ENCODE measurements around the gene TEX36.
A peak's percentile ranks its signal among the peaks of the same experiment; 100 is the strongest.

Gene TEX36

DNA sequence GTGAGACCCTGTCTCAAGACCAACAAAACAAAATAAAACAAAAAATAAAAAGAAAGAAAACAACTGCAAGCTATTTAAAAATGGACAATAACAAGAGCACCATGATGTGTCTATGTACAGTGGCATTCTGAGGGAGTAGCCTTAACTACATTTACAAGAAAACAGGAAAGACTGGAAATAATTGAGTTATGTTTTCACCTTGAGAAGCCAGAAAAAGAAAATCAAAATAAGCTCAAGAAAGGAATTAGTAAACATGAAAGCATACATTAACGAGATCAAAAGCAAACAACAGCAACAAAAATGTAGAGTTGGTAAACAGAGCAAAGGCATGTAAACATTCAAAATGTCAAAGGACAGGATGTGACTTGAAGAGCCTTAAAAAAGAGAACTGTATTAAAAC lies 36.7 kb downstream of the TEX36 start:
- Histone ChIP-seq H3K36me3 (ENCODE audit: insufficient read depth, low read length) (no peaks in the 10 kb centered on the region), H3K27ac (no peak overlapping the region)

DNA sequence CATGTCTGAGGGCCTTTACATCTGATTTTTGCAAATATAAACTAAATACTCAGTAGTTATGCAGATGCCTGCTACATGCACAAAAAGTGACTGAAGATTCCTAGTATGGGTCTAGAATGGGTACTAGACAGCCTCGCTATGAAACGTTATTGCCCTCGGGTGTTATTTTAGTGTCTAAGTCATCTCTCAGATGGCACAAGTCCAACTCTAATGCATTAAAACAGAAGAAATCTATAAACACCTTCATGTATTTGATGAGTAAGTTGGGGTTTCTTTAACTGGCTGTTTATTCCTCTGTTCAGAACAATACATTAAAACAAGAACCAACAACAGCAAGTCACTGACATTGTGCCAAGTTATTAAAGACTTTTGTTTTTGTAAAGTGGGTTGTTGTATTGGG lies 41.6 kb downstream of the TEX36 start:
- H3K27ac ChIP-seq: no peak overlapping the region
- no peak overlapping the region for H3K4me3 ChIP-seq
- TF ChIP-seq POLR2AphosphoS5 (IDR thresholded peaks at IDR 0.05; ENCODE audit: borderline replicate concordance, low read depth, low read length) (no peak), FOXP2 (optimal IDR thresholded peaks at IDR 0.05; ENCODE audit: control extremely low read depth, extremely low read length, insufficient read depth) (no peak), EZH2 (IDR thresholded peaks at IDR 0.05) (no peak)
- no peaks in the 10 kb centered on the region for H3K9me3 ChIP-seq (ENCODE audit: low read depth, low read length)
- H3K36me3 ChIP-seq (ENCODE audit: insufficient read depth, low read length): no peaks in the 10 kb centered on the region
- no peak overlapping the region for H3K9ac ChIP-seq (ENCODE audit: insufficient read length)
- DNase-seq (ENCODE audit: low read depth, low spot score): no peak

More for the DNA sequence above, 36.7 kb downstream of the TEX36 start:
- H3K9me3 ChIP-seq (ENCODE audit: low read depth, low read length): no peaks in the 10 kb centered on the region
- H3K9ac ChIP-seq (ENCODE audit: insufficient read length): no peak overlapping the region
- no peak overlapping the region for H3K4me3 ChIP-seq
- TF ChIP-seq FOXP2 (optimal IDR thresholded peaks at IDR 0.05; ENCODE audit: control extremely low read depth, extremely low read length, insufficient read depth) (no peak), EZH2 (IDR thresholded peaks at IDR 0.05) (no peak), POLR2AphosphoS5 (IDR thresholded peaks at IDR 0.05; ENCODE audit: borderline replicate concordance, low read depth, low read length) (no peak)
- no peak for DNase-seq (ENCODE audit: low read depth, low spot score)

GRCh38 chr10:125640653-125641052 lies 42.3 kb downstream of the TEX36 start:
- H3K36me3 ChIP-seq (ENCODE audit: insufficient read depth, low read length): no peaks in the 10 kb centered on the region
- H3K9ac ChIP-seq (ENCODE audit: insufficient read length): no peak overlapping the region
- DNase-seq (ENCODE audit: low read depth, low spot score): no peak
- H3K27ac ChIP-seq: no peak overlapping the region
- no peaks in the 10 kb centered on the region for H3K9me3 ChIP-seq (ENCODE audit: low read depth, low read length)
- TF ChIP-seq FOXP2 (optimal IDR thresholded peaks at IDR 0.05; ENCODE audit: control extremely low read depth, extremely low read length, insufficient read depth) (no peak), EZH2 (IDR thresholded peaks at IDR 0.05) (no peak), POLR2AphosphoS5 (IDR thresholded peaks at IDR 0.05; ENCODE audit: borderline replicate concordance, low read depth, low read length) (no peak)
- no peak overlapping the region for H3K4me3 ChIP-seq

GRCh38 chr10:125639846-125640245 lies 43.1 kb downstream of the TEX36 start:
- Histone ChIP-seq H3K36me3 (ENCODE audit: insufficient read depth, low read length) (no peaks in the 10 kb centered on the region), H3K9me3 (ENCODE audit: low read depth, low read length) (no peaks in the 10 kb centered on the region), H3K4me3 (no peak overlapping the region), H3K9ac (ENCODE audit: insufficient read length) (no peak overlapping the region), H3K27ac (no peak overlapping the region)
- DNase-seq (ENCODE audit: low read depth, low spot score): no peak
- TF ChIP-seq POLR2AphosphoS5 (IDR thresholded peaks at IDR 0.05; ENCODE audit: borderline replicate concordance, low read depth, low read length) (no peak), EZH2 (IDR thresholded peaks at IDR 0.05) (no peak), FOXP2 (optimal IDR thresholded peaks at IDR 0.05; ENCODE audit: control extremely low read depth, extremely low read length, insufficient read depth) (no peak)

GRCh38 chr10:125638555-125638954 lies 44.4 kb downstream of the TEX36 start:
- TF ChIP-seq POLR2AphosphoS5 (IDR thresholded peaks at IDR 0.05; ENCODE audit: borderline replicate concordance, low read depth, low read length): no peak
- TF ChIP-seq EZH2 (IDR thresholded peaks at IDR 0.05): no peak
- TF ChIP-seq FOXP2 (optimal IDR thresholded peaks at IDR 0.05; ENCODE audit: control extremely low read depth, extremely low read length, insufficient read depth): no peak
- H3K27ac ChIP-seq: no peak overlapping the region
- H3K36me3 ChIP-seq (ENCODE audit: insufficient read depth, low read length): no peaks in the 10 kb centered on the region
- H3K9me3 ChIP-seq (ENCODE audit: low read depth, low read length): no peaks in the 10 kb centered on the region
- no peak overlapping the region for H3K9ac ChIP-seq (ENCODE audit: insufficient read length)
- DNase-seq (ENCODE audit: low read depth, low spot score): no peak
- no peak overlapping the region for H3K4me3 ChIP-seq

DNA sequence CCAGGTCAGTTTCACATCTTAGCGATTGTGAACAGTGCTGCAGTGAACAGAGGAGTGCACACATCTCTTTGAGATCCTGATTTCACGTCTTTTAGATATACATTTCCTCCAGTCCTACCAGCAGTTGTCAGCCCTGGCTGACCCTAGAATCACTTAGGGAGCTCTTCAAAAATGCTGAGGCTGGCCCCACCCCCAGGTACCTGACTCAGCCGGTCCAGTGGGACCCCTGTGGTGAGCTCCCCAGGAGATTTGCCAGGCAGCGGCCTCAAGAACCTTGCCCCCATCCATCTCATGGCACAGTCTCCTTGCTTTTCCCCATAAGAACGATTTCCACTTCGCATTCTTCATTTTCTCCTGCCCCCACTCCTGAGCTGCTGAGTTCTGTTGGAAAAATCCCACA lies 45.5 kb downstream of the TEX36 start:
- Histone ChIP-seq H3K27ac (no peak overlapping the region), H3K4me3 (no peak overlapping the region), H3K36me3 (ENCODE audit: insufficient read depth, low read length) (no peaks in the 10 kb centered on the region), H3K9ac (ENCODE audit: insufficient read length) (no peak overlapping the region), H3K9me3 (ENCODE audit: low read depth, low read length) (no peaks in the 10 kb centered on the region)
- TF ChIP-seq FOXP2 (optimal IDR thresholded peaks at IDR 0.05; ENCODE audit: control extremely low read depth, extremely low read length, insufficient read depth): no peak
- TF ChIP-seq EZH2 (IDR thresholded peaks at IDR 0.05): no peak
- TF ChIP-seq POLR2AphosphoS5 (IDR thresholded peaks at IDR 0.05; ENCODE audit: borderline replicate concordance, low read depth, low read length): no peak
- DNase-seq (ENCODE audit: low read depth, low spot score): no peak

- TF ChIP-seq POLR2AphosphoS5 (IDR thresholded peaks at IDR 0.05; ENCODE audit: borderline replicate concordance, low read depth, low read length): no peak
- TF ChIP-seq FOXP2 (optimal IDR thresholded peaks at IDR 0.05; ENCODE audit: control extremely low read depth, extremely low read length, insufficient read depth): no peak
- no peak for DNase-seq (ENCODE audit: low read depth, low spot score)
- Histone ChIP-seq H3K4me3 (no peak overlapping the region), H3K9ac (ENCODE audit: insufficient read length) (no peak overlapping the region), H3K27ac (no peak overlapping the region), H3K36me3 (ENCODE audit: insufficient read depth, low read length) (no peaks in the 10 kb centered on the region), H3K9me3 (ENCODE audit: low read depth, low read length) (no peaks in the 10 kb centered on the region)
Observed at GRCh38 chr10:125634606-125635005, 48.4 kb downstream of the TEX36 start.

GRCh38 chr10:125633517-125633999 lies 49.4 kb downstream of the TEX36 start:
- Histone ChIP-seq H3K27ac (no peak overlapping the region), H3K4me3 (peak overlapping the region; percentile 47), H3K9ac (ENCODE audit: insufficient read length) (no peak overlapping the region), H3K9me3 (ENCODE audit: low read depth, low read length) (no peaks in the 10 kb centered on the region), H3K36me3 (ENCODE audit: insufficient read depth, low read length) (no peaks in the 10 kb centered on the region)
- TF ChIP-seq POLR2AphosphoS5 (IDR thresholded peaks at IDR 0.05; ENCODE audit: borderline replicate concordance, low read depth, low read length) (no peak), EZH2 (IDR thresholded peaks at IDR 0.05) (no peak), FOXP2 (optimal IDR thresholded peaks at IDR 0.05; ENCODE audit: control extremely low read depth, extremely low read length, insufficient read depth) (no peak)
- no peak for DNase-seq (ENCODE audit: low read depth, low spot score)

DNA sequence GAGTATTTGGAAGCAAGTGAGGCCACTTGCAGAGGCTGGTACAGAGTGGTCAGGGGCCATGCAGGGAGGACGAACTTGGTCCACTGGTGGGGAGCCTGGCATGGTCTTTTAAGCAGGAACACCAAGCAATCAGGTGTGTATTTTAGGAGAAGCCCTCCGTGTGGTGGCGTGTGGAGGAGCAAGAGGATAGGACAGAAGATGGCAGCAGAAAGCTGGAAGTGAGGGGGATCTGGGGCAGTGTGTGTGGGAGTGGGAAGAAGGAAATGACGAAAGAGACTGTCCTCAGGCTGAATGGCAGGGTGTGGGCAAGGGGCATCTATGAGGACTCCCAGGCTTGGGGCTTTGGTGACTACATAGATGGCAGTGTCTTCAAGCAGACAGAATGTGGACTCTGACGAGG lies 51.2 kb downstream of the TEX36 start:
- H3K4me3 ChIP-seq: no peak overlapping the region
- H3K36me3 ChIP-seq (ENCODE audit: insufficient read depth, low read length): no peaks in the 10 kb centered on the region
- no peak for DNase-seq (ENCODE audit: low read depth, low spot score)
- no peaks in the 10 kb centered on the region for H3K9me3 ChIP-seq (ENCODE audit: low read depth, low read length)
- no peak overlapping the region for H3K9ac ChIP-seq (ENCODE audit: insufficient read length)
- no peak overlapping the region for H3K27ac ChIP-seq
- TF ChIP-seq POLR2AphosphoS5 (IDR thresholded peaks at IDR 0.05; ENCODE audit: borderline replicate concordance, low read depth, low read length) (no peak), EZH2 (IDR thresholded peaks at IDR 0.05) (no peak), FOXP2 (optimal IDR thresholded peaks at IDR 0.05; ENCODE audit: control extremely low read depth, extremely low read length, insufficient read depth) (no peak)

Measured in SK-N-MC (cell line).